GM12872 (cell line): ENCODE measurements around the gene PRICKLE1.
A peak's percentile ranks its signal among the peaks of the same experiment; 100 is the strongest.

Experiments used
- CTCF ChIP-seq: IDR thresholded peaks from 3 replicates; pipeline ENCODE4 v1.5.1; 2011; ENCODE audit warnings: low read depth, mild to moderate bottlenecking, low read length, moderate library complexity; ENCODE audit not compliant: insufficient read depth

The PRICKLE1 gene

GRCh38 chr12:42482041-42482747 is 107.4 kb downstream of the PRICKLE1 start:
- TF ChIP-seq CTCF = no peak

GRCh38 chr12:42481368-42481767 is 108.2 kb downstream of the PRICKLE1 start:
- no peak for TF ChIP-seq CTCF

- TF ChIP-seq CTCF = no peak
These were observed 111.6 kb downstream of the PRICKLE1 start for GRCh38 chr12:42477941-42478340.

- TF ChIP-seq CTCF = 0 out of 3 replicates have a peak, but pooled peaks have one; percentile 7
These were observed 114.4 kb downstream of the PRICKLE1 start for GRCh38 chr12:42475106-42475505.

- no peak for TF ChIP-seq CTCF
These were observed 115.2 kb downstream of the PRICKLE1 start for GRCh38 chr12:42474391-42474790.

GRCh38 chr12:42473561-42473960 is 116.0 kb downstream of the PRICKLE1 start:
- no peak for TF ChIP-seq CTCF

GRCh38 chr12:42473130-42473529 is 116.4 kb downstream of the PRICKLE1 start:
- no peak for TF ChIP-seq CTCF
